Measurements from ENCODE around the gene MAP2K5. TPM values are rescaled to one million over a fixed set of nuclear protein-coding genes. Genes with fewer than 3 reads are reported as not detected.
A peak's percentile ranks its signal among the peaks of the same experiment; 100 is the strongest.

The MAP2K5 gene
- total RNA-seq, result 10 to 100 TPM; 10.7 to 15.7 TPM

DNA sequence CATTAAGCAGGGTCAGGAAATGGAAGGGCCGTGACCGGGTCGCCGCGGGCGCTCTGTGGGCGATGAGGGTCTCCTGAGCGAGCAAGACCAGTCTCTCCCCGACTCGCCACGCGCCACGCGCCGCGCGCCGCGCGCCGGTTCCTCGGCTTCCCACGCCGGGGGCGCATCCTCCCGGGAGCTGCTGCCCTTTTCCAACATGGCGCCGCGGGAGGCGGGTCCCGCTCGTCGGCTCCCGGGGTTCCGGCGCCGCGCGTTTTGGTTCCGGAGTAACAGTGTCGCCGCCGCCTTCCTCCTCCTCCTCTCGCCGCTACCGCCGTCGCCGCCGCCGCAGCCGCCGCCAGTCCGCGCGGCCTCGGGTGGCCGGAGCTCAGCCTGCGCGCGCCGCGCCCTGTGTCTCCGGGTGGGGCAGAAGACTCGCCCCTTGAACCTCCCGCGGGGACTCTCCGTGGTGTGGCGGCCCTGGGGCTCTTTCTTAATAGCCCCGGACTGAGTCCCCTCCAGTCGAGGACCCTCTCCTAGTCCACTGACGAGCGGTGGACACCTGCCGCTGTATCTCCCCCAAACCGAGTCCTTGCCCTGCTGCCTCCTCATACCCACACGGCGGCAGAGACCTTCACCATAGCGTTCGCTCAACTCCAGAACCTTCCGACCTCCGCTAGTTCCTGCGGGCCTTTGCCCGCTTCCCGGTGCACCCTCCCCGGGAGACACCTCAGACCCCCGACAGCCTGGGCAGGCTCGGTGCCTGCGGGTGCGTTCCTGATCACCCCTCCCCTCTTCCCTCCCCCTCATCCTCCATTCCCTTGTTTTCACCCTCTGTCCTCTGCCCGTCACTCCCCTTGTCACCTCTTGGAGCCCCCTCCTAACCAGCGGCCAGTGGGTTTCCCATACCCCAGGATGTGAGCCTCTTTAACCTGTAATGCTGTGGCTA is at the start of gene MAP2K5:
Gene MAP2K5, plus strand, starts transcription at position 284 of the 928 bp plus-strand sequence. Its CDS starts 633 bp downstream, at position 917.
- Histone ChIP-seq H3K27ac (peak within 1 kb of the TSS; percentile 75 to 81), H3K36me3 (no peaks in the 10 kb centered on the region), H3K27me3 (replicated peaks; ENCODE audit: insufficient read depth) (no peaks in the 10 kb centered on the region), H3K4me1 (replicated peaks) (peaks cover 4% of the 10 kb centered on the region), H3K9me3 (no peaks in the 10 kb centered on the region), H3K4me3 (peak within 1 kb of the TSS; percentile 78 to 80)
- intact Hi-C loops (cut with DNase I), result loop anchor here (10.0 kb wide), 1 partner anchor 292 kb away; no protein-coding TSS in a partner anchor
- TF ChIP-seq, protein P1, sequence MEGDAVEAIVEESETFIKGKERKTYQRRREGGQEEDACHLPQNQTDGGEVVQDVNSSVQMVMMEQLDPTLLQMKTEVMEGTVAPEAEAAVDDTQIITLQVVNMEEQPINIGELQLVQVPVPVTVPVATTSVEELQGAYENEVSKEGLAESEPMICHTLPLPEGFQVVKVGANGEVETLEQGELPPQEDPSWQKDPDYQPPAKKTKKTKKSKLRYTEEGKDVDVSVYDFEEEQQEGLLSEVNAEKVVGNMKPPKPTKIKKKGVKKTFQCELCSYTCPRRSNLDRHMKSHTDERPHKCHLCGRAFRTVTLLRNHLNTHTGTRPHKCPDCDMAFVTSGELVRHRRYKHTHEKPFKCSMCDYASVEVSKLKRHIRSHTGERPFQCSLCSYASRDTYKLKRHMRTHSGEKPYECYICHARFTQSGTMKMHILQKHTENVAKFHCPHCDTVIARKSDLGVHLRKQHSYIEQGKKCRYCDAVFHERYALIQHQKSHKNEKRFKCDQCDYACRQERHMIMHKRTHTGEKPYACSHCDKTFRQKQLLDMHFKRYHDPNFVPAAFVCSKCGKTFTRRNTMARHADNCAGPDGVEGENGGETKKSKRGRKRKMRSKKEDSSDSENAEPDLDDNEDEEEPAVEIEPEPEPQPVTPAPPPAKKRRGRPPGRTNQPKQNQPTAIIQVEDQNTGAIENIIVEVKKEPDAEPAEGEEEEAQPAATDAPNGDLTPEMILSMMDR (IDR thresholded peaks at IDR 0.05), result peak in 1 of 4 experiments; percentile 22
- peak; percentile 64 for TF ChIP-seq POLR2AphosphoS5 (IDR thresholded peaks at IDR 0.05)
- TF ChIP-seq POLR2A (IDR thresholded peaks at IDR 0.05), result peak; percentile 51
- WGBS, result under 1% methylated on average over 82 of the region's 91 CpGs
- peak; percentile 81 for DNase-seq (ENCODE audit: low spot score)

DNA sequence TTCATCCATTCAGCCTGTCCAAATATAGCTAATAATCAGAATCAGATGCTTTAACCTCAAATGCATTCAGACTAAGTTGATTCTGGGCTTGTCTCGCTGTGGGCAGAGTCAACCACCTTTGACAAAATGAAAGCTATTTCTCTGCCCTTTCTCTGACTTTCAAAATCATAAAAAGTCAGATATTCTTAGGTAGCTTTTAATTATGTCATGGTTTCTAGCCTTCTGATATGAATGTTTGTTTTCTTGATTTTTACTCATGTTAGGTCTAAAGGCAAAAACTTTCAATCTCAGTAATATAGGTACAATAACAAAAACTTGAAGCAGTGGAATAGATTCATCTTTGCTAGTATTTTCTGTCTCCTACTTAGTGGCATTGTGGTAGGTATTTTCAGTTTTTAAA is 46.9 kb upstream of the MAP2K5 start:
- no peaks in the 10 kb centered on the region for H3K9me3 ChIP-seq
- H3K4me3 ChIP-seq, result no peak overlapping the region
- intact Hi-C loops (cut with DNase I), result no loop called here
- TF ChIP-seq, protein P1 (IDR thresholded peaks at IDR 0.05), result no peak
- no peak for TF ChIP-seq POLR2A (IDR thresholded peaks at IDR 0.05)
- H3K27ac ChIP-seq, result no peak overlapping the region
- H3K36me3 ChIP-seq, result no peaks in the 10 kb centered on the region
- H3K4me1 ChIP-seq (replicated peaks), result no peaks in the 10 kb centered on the region
- no peaks in the 10 kb centered on the region for H3K27me3 ChIP-seq (replicated peaks; ENCODE audit: insufficient read depth)
- WGBS, result 100% methylated on average over 1 of the region's 1 CpG
- DNase-seq (ENCODE audit: low spot score), result no peak

DNA sequence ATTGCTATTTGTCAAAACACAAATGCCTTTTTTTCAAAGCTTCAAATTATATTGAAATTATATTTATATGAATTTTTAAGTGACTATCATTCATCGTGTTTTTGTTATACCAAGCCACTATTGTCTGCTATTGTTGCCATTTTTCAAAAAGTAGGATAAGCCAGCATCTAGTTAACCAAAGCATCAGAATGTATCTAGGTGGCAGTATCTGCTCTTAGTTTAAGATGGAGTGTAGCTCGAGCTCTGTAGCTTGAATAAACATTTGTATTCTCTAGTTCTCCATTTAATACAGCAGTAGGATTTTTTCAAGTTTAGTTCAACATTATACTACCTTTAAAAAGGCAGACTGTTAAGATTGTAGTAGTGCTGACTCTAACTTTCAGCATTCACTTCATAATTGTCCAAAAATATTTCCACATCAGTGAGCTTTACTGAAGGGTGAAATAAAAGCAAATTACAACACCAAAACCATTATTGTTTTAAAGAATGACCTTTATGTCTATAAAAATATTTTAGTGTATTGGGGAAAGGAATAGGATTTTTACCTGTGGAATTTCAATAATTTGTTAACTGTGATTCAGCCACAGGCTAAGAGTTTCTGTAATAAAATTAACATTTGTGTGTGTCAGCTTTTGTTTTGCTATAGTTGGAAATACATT is 41.2 kb upstream of the MAP2K5 start:
- Histone ChIP-seq H3K4me3 (no peak overlapping the region), H3K4me1 (replicated peaks) (no peaks in the 10 kb centered on the region), H3K27ac (no peak overlapping the region), H3K27me3 (replicated peaks; ENCODE audit: insufficient read depth) (no peaks in the 10 kb centered on the region), H3K9me3 (no peaks in the 10 kb centered on the region), H3K36me3 (no peaks in the 10 kb centered on the region)
- intact Hi-C loops (cut with DNase I), result loop anchor here (2.0 kb wide), 1 partner anchor 335 kb away; no protein-coding TSS in a partner anchor
- TF ChIP-seq POLR2A (IDR thresholded peaks at IDR 0.05) (no peak), POLR2AphosphoS5 (IDR thresholded peaks at IDR 0.05) (no peak)
- TF ChIP-seq, protein P1 (IDR thresholded peaks at IDR 0.05), result peak in 3 of 4 experiments; percentile 14 to 48 (median 35)
- WGBS, result 26% methylated on average over 2 of the region's 2 CpGs
- no peak for DNase-seq (ENCODE audit: low spot score)

DNA sequence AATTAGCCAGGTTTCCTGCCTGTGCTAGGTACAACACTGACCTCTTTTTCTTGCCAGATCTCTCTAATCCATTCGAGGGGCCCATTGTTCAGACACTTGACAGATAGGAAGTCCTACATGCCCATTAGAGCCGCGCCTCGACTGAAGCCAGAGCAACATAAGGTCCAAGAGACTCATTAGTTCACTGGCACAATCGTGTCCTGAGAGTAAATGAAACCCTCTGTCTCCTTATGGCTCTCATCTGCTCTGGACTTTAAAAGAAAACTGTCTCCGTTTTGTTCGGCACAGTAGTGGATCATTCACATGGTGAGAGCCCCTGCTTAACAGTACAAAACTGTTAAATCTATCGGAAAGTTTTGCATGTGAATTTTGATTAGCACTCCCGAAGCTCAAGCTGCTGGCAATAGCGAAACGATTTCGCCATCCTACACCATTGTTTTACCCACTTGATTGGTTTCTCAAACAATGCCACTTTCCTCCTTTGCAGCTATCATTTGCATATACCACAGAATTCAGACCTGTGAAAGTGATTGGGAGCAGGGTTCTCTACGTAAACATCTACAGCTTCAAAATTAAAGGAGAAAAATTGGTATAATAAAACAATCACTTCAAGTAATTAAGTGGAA is 40.6 kb upstream of the MAP2K5 start:
- DNase-seq (ENCODE audit: low spot score), result no peak
- TF ChIP-seq POLR2A (IDR thresholded peaks at IDR 0.05) (no peak), POLR2AphosphoS5 (IDR thresholded peaks at IDR 0.05) (no peak)
- TF ChIP-seq, protein P1 (IDR thresholded peaks at IDR 0.05), result no peak
- H3K36me3 ChIP-seq, result no peaks in the 10 kb centered on the region
- no peaks in the 10 kb centered on the region for H3K27me3 ChIP-seq (replicated peaks; ENCODE audit: insufficient read depth)
- no peak overlapping the region for H3K27ac ChIP-seq
- H3K9me3 ChIP-seq, result no peaks in the 10 kb centered on the region
- H3K4me1 ChIP-seq (replicated peaks), result no peaks in the 10 kb centered on the region
- H3K4me3 ChIP-seq, result no peak overlapping the region
- intact Hi-C loops (cut with DNase I), result loop anchor here (2.0 kb wide), 1 partner anchor 335 kb away; no protein-coding TSS in a partner anchor
- 69% methylated on average over 13 of the region's 13 CpGs for WGBS
